Neural crest cell (in vitro differentiated cells): ENCODE results near the gene PHEX. TPM values are rescaled to one million over a fixed set of nuclear protein-coding genes. Genes with fewer than 3 reads are reported as not detected.

Source experiments
- DNase-seq: peaks from one replicate; pipeline ENCODE4 v3.0.0; 2021; ENCODE audit warnings: low read depth, mixed read lengths, low spot score
- H3K27ac Mint-ChIP-seq: one replicate; pipeline ENCODE4 v1.8.0; 2021; ENCODE audit warnings: mild to moderate bottlenecking, mixed read lengths; ENCODE audit not compliant: unreplicated experiment
- H3K27me3 Mint-ChIP-seq: 2 replicates; pipeline ENCODE4 v1.8.0; 2021; ENCODE audit warnings: low read depth, mild to moderate bottlenecking, mixed read lengths
- H3K36me3 Mint-ChIP-seq: 2 replicates; pipeline ENCODE4 v1.8.0; 2021; ENCODE audit warnings: low read depth, mild to moderate bottlenecking, mixed read lengths
- H3K4me1 Mint-ChIP-seq: 2 replicates; pipeline ENCODE4 v1.8.0; 2021; ENCODE audit warnings: mixed read lengths
- H3K4me3 Mint-ChIP-seq: one replicate; pipeline ENCODE4 v1.8.0; 2021; ENCODE audit warnings: mild to moderate bottlenecking, mixed read lengths
- H3K9me3 Mint-ChIP-seq: 2 replicates; pipeline ENCODE4 v1.8.0; 2021; ENCODE audit warnings: mixed read lengths
- CTCF ChIP-seq: fragments of 200-600 bp; sonication (generic); conservative IDR thresholded peaks from 2 replicates; pipeline ENCODE4 v1.5.0; 2021; ENCODE audit warnings: antibody characterized with exemption, mild to moderate bottlenecking
- total RNA-seq: library from RNA; stranded (reverse); gene quantifications from 2 replicates; pipeline ENCODE4 v1.2.1, GENCODE V29; 2021

Gene PHEX
- total RNA-seq, 1 donor from 2014 or later, result 0.47 TPM

GRCh38 chrX:22196149-22196548 lies 164.0 kb downstream of the PHEX start:
- Mint-ChIP-seq H3K27me3 (no peaks in the 10 kb centered on the region), H3K27ac (no peak overlapping the region), H3K4me3 (no peak overlapping the region), H3K4me1 (peaks cover 4% of the 10 kb centered on the region), H3K9me3 (peaks cover 6% of the 10 kb centered on the region), H3K36me3 (no peaks in the 10 kb centered on the region)
- no peak for TF ChIP-seq CTCF
- DNase-seq, result no peak

DNA sequence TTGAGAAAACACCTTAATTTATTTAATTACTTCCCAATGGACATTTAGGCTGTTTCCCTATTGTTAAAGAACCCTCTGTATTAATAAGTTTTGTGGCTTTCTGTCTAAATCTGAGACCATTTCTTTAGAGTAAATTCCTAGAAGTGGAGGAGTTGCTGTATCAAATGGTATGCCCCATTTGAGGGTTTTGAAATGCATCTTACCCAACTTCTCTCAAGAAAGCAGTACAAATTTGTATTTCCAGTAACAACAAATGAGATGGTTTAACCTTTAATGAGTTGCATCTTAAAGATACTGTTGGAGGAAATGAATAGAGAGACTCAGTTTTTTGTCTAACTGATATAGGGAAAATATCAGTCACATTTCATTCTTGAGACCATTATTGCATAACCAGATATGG lies 170.1 kb downstream of the PHEX start:
- TF ChIP-seq CTCF, result no peak
- DNase-seq, result no peak
- H3K36me3 Mint-ChIP-seq, result no peaks in the 10 kb centered on the region
- H3K4me3 Mint-ChIP-seq, result no peak overlapping the region
- no peak overlapping the region for H3K27ac Mint-ChIP-seq
- peaks cover 12% of the 10 kb centered on the region for H3K4me1 Mint-ChIP-seq
- H3K9me3 Mint-ChIP-seq, result peaks cover 4% of the 10 kb centered on the region
- H3K27me3 Mint-ChIP-seq, result no peaks in the 10 kb centered on the region

- Mint-ChIP-seq H3K27me3 (no peaks in the 10 kb centered on the region), H3K27ac (no peak overlapping the region), H3K4me3 (no peak overlapping the region), H3K9me3 (peaks cover 4% of the 10 kb centered on the region), H3K4me1 (peaks cover 12% of the 10 kb centered on the region), H3K36me3 (no peaks in the 10 kb centered on the region)
- no peak for DNase-seq
- TF ChIP-seq CTCF, result no peak
These were observed 171.1 kb downstream of the PHEX start for GRCh38 chrX:22203186-22203585.

- H3K4me1 Mint-ChIP-seq, result peaks cover 12% of the 10 kb centered on the region
- H3K27me3 Mint-ChIP-seq, result no peaks in the 10 kb centered on the region
- H3K9me3 Mint-ChIP-seq, result no peaks in the 10 kb centered on the region
- no peak for TF ChIP-seq CTCF
- no peak overlapping the region for H3K4me3 Mint-ChIP-seq
- no peak overlapping the region for H3K27ac Mint-ChIP-seq
- H3K36me3 Mint-ChIP-seq, result no peaks in the 10 kb centered on the region
- no peak for DNase-seq
These were observed 174.7 kb downstream of the PHEX start for GRCh38 chrX:22206781-22207180.

- Mint-ChIP-seq H3K27ac (no peak overlapping the region), H3K27me3 (no peaks in the 10 kb centered on the region), H3K4me1 (peaks cover 5% of the 10 kb centered on the region), H3K9me3 (peaks cover 4% of the 10 kb centered on the region), H3K4me3 (no peak overlapping the region), H3K36me3 (no peaks in the 10 kb centered on the region)
- no peak for TF ChIP-seq CTCF
- DNase-seq, result no peak
These were observed 188.8 kb downstream of the PHEX start for GRCh38 chrX:22220941-22221340.

DNA sequence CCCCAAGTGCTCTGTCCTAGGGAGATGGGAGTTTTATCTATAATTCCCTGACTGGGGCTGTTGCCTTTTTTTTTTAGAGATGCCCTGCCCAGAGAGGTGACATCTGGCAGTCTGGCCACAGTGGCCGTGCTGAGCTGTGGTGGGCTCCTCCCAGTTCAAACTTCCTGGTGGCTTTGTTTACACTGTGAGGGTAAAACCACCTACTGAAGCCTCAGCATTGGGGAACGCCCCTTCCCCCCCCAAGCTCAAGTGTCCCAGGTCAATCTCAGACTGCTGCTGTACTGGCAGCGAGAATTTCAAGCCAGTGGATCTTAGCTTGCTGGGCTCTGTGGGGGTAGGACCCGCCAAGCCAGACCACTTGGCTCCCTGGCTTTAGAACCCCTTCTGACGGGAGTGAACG lies 202.3 kb downstream of the PHEX start:
- TF ChIP-seq CTCF, result no peak
- Mint-ChIP-seq H3K36me3 (peaks cover 10% of the 10 kb centered on the region), H3K27me3 (no peaks in the 10 kb centered on the region), H3K4me1 (no peaks in the 10 kb centered on the region), H3K4me3 (no peak overlapping the region), H3K27ac (no peak overlapping the region), H3K9me3 (peaks cover 5% of the 10 kb centered on the region)
- no peak for DNase-seq
